ENCODE measurements around the gene CEP72.

DNA sequence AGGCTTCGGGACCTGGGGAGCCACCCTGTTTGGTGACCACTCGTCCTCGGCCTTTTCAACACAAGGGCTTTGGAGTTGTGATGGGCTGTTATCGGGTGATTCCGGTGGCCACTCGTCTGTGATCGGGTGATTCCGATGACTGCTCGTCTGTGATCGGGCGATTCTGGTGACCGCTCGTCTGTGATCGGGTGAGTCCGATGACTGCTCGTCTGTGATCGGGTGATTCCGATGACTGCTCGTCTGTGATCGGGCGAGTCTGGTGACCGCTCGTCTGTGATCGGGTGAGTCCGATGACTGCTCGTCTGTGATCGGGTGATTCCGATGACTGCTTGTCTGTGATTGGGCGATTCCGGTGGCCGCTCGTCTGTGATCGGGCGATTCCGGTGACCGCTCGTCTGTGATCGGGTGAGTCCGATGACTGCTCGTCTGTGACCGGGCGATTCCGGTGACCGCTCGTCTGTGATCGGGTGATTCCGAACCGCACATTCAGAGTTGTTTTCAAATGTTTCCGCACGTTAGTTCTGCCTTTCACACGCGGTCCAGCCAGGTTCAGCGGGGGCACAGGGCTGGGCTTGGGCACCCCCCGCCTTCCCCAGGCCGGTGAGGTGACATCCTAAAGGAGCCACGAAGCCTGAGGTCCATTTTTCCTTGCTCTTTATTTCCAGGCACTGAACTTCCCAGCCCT lies 50.8 kb downstream of the CEP72 start:
- TF ChIP-seq, protein P1, sequence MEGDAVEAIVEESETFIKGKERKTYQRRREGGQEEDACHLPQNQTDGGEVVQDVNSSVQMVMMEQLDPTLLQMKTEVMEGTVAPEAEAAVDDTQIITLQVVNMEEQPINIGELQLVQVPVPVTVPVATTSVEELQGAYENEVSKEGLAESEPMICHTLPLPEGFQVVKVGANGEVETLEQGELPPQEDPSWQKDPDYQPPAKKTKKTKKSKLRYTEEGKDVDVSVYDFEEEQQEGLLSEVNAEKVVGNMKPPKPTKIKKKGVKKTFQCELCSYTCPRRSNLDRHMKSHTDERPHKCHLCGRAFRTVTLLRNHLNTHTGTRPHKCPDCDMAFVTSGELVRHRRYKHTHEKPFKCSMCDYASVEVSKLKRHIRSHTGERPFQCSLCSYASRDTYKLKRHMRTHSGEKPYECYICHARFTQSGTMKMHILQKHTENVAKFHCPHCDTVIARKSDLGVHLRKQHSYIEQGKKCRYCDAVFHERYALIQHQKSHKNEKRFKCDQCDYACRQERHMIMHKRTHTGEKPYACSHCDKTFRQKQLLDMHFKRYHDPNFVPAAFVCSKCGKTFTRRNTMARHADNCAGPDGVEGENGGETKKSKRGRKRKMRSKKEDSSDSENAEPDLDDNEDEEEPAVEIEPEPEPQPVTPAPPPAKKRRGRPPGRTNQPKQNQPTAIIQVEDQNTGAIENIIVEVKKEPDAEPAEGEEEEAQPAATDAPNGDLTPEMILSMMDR (IDR thresholded peaks at IDR 0.05; ENCODE audit: insufficient read depth, low read depth, low read length) = no peak
- no peak for TF ChIP-seq EZH2 (IDR thresholded peaks at IDR 0.05; ENCODE audit: insufficient read depth, low read length)

All from astrocyte (in vitro differentiated cells and primary cell).